Thyroid gland (tissue), 4 donors: ENCODE results near the gene PLCL2.

ENCODE experiments used
- POLR2A ChIP-seq, 2 donors: fragments of 450-650 bp; IDR thresholded peaks; one replicate each; pipeline ENCODE4 v1.6.1; 2017; ENCODE audit warnings: antibody characterized with exemption in 2 of 2, mild to moderate bottlenecking in 2 of 2, moderate library complexity in 1 of 2
- TF ChIP-seq, protein P1 (sequence below), 6 experiments: fragments of 200-600 bp in 3 of 6; fragments of 450-650 bp in 3 of 6; sonication (generic) in 3 of 6; IDR thresholded peaks; one replicate each; pipeline ENCODE4 v1.5.1; 2016 to 2019; ENCODE audit warnings: antibody characterized with exemption in 6 of 6, mild to moderate bottlenecking in 2 of 6, inconsistent platforms in 1 of 6, moderate library complexity in 1 of 6

DNA sequence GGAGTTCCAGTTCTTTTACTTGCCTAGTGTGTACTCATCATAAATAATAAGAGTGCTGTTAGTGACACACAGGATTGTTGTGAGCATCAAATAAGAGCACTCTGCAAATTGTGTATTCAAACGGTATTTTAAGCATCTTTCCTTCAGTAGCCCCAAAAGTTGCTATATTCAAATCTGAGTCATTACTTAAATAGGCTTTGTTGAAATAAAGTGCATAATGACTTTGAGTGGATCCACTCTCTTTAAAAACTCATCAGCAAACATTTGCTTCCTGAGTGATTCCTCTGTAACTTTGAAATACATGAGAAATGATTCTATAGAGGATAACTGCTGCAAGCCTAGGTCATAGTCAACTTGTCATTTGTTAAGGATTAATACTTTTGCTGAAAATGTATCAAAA lies 29.3 kb upstream of the PLCL2 start:
- TF ChIP-seq, protein P1, sequence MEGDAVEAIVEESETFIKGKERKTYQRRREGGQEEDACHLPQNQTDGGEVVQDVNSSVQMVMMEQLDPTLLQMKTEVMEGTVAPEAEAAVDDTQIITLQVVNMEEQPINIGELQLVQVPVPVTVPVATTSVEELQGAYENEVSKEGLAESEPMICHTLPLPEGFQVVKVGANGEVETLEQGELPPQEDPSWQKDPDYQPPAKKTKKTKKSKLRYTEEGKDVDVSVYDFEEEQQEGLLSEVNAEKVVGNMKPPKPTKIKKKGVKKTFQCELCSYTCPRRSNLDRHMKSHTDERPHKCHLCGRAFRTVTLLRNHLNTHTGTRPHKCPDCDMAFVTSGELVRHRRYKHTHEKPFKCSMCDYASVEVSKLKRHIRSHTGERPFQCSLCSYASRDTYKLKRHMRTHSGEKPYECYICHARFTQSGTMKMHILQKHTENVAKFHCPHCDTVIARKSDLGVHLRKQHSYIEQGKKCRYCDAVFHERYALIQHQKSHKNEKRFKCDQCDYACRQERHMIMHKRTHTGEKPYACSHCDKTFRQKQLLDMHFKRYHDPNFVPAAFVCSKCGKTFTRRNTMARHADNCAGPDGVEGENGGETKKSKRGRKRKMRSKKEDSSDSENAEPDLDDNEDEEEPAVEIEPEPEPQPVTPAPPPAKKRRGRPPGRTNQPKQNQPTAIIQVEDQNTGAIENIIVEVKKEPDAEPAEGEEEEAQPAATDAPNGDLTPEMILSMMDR (IDR thresholded peaks at IDR 0.05) = no peak
- TF ChIP-seq POLR2A (IDR thresholded peaks at IDR 0.05) = no peak
